Nucleus accumbens (tissue), 56 donors: ENCODE measurements around the gene PCDHB10.
"Not testable (repeated sequence)": the region's sequence is repeated elsewhere in the genome, so short reads cannot be mapped to it uniquely, and the experiment has no call there.

Source experiments
- DNase-seq, 56 donors: peaks; one replicate each; lab custom pipeline; 2025; lab: John Stamatoyannopoulos, UW

Gene PCDHB10

DNA sequence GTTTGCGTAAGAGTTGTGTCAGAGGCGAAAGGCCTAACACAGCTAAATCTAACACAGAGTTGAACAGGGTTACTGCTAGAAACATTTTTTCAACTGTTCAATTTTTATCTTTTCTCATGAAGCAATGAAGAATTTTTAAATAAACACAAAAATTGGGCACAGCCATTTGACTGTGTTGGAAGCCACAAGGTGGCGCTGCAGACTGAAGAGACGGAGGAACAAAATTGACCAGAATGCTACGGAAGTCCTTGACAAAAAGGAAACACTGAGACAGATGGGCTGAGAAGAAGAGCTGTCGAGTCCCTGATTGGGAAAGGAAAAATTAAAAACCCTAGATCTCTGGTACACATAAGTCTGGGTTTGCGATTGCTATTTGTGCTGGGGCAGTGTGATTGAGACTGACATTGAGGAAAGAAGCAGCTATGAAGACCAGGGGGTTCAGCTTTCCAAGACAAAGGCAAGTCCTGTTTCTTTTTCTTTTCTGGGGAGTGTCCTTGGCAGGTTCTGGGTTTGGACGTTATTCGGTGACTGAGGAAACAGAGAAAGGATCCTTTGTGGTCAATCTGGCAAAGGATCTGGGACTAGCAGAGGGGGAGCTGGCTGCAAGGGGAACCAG lies 5.1 kb upstream of the PCDHB10 start, which contains the start of gene PCDHB9:
Gene PCDHB9, plus strand, starts transcription at position 265 of the 616 bp plus-strand sequence. Its CDS starts 158 bp downstream, at position 423.
- DNase-seq, result peak in 3 of 56 donors; percentile 1 to 17 (median 15)

GRCh38 chr5:141188682-141189081 lies 3.5 kb upstream of the PCDHB10 start:
- not testable (repeated sequence) for DNase-seq

DNA sequence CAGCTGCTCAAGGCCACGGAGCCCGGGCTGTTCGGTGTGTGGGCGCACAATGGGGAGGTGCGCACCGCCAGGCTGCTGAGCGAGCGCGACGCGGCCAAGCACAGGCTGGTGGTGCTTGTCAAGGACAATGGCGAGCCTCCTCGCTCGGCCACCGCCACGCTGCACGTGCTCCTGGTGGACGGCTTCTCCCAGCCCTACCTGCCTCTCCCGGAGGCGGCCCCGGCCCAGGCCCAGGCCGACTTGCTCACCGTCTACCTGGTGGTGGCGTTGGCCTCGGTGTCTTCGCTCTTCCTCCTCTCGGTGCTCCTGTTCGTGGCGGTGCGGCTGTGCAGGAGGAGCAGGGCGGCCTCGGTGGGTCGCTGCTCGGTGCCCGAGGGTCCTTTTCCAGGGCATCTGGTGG lies 3.0 kb upstream of the PCDHB10 start:
- DNase-seq, result not testable (repeated sequence)

DNA sequence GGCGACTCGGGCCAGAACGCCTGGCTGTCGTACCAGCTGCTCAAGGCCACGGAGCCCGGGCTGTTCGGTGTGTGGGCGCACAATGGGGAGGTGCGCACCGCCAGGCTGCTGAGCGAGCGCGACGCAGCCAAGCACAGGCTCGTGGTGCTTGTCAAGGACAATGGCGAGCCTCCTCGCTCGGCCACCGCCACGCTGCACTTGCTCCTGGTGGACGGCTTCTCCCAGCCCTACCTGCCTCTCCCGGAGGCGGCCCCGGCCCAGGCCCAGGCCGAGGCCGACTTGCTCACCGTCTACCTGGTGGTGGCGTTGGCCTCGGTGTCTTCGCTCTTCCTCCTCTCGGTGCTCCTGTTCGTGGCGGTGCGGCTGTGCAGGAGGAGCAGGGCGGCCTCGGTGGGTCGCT lies 2.2 kb downstream of the PCDHB10 start:
- DNase-seq, result not testable (repeated sequence)

GRCh38 chr5:141196363-141196762 lies 4.2 kb downstream of the PCDHB10 start:
- DNase-seq, result no peak

DNA sequence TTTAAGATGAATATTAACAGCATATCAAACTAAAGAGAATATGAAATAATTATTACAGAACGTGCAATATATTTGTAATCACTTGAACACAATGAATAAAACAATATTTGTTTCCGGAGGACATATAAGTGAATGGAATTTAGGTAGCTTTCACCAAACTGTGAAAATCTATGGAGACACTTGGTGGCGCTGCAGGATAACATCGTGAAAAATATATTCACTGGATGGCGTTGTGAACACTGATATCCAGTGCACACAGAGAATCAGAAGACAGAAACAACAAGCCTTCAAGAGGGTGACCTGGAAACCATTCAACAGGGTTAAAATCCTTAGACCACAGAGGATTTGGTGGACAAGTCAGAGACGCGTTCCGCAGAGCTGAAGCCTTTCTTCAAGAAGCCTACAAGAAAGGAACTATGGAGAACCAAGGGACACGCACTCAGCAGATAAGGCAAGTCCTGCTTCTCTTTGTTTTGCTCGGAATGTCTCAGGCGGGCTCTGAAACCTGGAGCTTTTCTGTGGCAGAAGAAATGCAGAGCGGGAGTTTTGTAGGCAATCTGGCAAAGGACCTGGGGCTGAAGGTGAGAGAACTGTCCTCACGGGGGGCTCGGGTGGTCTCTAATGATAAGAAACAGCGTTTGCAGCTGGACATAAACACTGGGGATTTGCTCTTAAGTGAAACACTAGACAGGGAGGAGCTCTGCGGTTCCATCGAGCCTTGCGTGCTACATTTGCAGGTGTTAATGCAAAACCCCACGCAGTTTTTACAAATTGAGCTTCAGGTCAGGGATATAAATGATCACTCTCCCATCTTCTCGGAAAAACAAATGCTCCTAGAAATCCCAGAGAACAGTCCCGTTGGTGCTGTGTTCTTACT lies 7.4 kb downstream of the PCDHB10 start, which contains the start of gene PCDHB11:
Gene PCDHB11, plus strand, starts transcription at position 269 of the 877 bp plus-strand sequence. Its CDS starts 148 bp downstream, at position 417.
- DNase-seq, result no peak

DNA sequence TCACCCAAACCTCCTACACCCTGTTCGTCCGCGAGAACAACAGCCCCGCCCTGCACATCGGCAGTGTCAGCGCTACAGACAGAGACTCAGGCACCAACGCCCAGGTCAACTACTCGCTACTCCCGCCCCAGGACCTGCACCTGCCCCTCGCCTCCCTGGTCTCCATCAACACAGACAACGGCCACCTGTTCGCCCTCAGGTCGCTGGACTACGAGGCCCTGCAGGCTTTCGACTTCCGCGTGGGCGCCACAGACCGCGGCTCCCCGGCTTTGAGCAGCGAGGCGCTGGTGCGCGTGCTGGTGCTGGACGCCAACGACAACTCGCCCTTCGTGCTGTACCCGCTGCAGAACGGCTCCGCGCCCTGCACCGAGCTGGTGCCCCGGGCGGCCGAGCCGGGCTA lies 9.0 kb downstream of the PCDHB10 start:
- DNase-seq, result not testable (repeated sequence)

- not testable (repeated sequence) for DNase-seq
These were observed 9.5 kb downstream of the PCDHB10 start for GRCh38 chr5:141201646-141202045.

DNA sequence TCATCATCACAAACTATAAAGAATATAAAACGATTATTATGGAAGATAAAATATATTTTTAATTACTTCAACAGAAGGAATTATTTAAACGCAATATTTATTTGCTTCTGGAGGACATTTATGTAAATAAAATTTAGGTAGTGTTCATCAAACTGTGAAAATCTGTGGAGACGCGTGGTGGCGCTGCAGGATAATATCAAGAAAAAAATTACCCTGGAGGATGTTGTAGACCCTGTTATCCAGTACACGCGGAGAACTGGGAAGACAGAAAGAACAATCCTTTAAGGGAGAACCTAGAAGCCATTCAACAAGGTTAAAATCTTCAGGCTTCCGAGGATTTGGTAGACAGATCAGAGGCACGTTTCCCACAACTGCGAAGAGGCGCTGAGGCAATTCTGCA lies 16.3 kb downstream of the PCDHB10 start, which contains the start of gene PCDHB12:
Gene PCDHB12, plus strand, starts transcription at position 242 of the 400 bp plus-strand sequence. CDS start 189 bp downstream, outside the sequence.
- peak in 2 of 56 donors; percentile 7 to 26 for DNase-seq

DNA sequence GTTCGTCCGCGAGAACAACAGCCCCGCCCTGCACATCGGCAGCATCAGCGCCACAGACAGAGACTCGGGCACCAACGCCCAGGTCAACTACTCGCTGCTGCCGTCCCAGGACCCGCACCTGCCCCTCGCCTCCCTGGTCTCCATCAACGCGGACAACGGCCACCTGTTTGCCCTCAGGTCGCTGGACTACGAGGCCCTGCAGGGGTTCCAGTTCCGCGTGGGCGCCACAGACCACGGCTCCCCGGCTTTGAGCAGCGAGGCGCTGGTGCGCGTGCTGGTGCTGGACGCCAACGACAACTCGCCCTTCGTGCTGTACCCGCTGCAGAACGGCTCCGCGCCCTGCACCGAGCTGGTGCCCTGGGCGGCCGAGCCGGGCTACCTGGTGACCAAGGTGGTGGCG lies 18.1 kb downstream of the PCDHB10 start:
- not testable (repeated sequence) for DNase-seq

DNA sequence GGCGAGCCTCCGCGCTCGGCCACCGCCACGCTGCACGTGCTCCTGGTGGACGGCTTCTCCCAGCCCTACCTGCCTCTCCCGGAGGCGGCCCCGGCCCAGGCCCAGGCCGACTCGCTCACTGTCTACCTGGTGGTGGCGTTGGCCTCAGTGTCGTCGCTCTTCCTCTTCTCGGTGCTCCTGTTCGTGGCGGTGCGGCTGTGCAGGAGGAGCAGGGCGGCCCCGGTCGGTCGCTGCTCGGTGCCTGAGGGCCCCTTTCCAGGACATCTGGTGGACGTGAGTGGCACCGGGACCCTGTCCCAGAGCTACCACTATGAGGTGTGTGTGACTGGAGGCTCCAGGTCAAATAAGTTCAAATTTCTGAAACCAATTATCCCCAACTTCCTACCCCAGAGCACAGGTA lies 18.7 kb downstream of the PCDHB10 start:
- DNase-seq, result not testable (repeated sequence)

DNA sequence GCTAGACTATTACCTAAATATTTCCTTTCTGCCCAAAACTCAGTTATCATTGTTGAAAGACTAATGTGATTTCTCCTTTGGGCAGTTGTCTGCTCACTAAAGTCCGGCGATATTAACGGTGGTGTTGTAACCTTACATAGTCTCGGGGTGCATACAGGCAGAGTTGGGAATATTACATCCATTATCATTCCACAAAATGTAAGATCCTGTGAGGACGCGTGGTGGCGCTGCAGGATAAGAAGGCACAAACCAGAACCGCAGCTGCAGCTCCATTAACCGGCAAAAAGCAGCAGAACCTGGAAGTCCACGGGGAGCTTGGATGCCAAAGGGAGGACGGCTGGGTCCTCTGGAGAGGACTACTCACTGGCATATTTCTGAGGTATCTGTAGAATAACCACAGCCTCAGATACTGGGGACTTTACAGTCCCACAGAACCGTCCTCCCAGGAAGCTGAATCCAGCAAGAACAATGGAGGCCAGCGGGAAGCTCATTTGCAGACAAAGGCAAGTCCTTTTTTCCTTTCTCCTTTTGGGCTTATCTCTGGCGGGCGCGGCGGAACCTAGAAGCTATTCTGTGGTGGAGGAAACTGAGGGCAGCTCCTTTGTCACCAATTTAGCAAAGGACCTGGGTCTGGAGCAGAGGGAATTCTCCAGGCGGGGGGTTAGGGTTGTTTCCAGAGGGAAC lies 21.6 kb downstream of the PCDHB10 start, which contains the start of gene PCDHB13:
Gene PCDHB13, plus strand, starts transcription at position 264 of the 684 bp plus-strand sequence. Its CDS starts 205 bp downstream, at position 469.
- peak in 21 of 56 donors; percentile 3 to 26 (median 13) for DNase-seq

- DNase-seq, result not testable (repeated sequence)
These were observed 22.4 kb downstream of the PCDHB10 start for GRCh38 chr5:141214583-141214982.

DNA sequence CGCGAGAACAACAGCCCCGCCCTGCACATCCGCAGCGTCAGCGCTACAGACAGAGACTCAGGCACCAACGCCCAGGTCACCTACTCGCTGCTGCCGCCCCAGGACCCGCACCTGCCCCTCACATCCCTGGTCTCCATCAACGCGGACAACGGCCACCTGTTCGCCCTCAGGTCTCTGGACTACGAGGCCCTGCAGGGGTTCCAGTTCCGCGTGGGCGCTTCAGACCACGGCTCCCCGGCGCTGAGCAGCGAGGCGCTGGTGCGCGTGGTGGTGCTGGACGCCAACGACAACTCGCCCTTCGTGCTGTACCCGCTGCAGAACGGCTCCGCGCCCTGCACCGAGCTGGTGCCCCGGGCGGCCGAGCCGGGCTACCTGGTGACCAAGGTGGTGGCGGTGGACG lies 23.4 kb downstream of the PCDHB10 start:
- DNase-seq, result not testable (repeated sequence)

- not testable (repeated sequence) for DNase-seq
These were observed 23.9 kb downstream of the PCDHB10 start for GRCh38 chr5:141216035-141216434.

GRCh38 chr5:141223112-141223783 lies 31.1 kb downstream of the PCDHB10 start, which contains the start of gene PCDHB14:
Gene PCDHB14 (plus strand): TSS chr5:141223343. CDS start chr5:141223506, 163 bp downstream.
- DNase-seq, result peak in 1 of 56 donors; percentile 4

DNA sequence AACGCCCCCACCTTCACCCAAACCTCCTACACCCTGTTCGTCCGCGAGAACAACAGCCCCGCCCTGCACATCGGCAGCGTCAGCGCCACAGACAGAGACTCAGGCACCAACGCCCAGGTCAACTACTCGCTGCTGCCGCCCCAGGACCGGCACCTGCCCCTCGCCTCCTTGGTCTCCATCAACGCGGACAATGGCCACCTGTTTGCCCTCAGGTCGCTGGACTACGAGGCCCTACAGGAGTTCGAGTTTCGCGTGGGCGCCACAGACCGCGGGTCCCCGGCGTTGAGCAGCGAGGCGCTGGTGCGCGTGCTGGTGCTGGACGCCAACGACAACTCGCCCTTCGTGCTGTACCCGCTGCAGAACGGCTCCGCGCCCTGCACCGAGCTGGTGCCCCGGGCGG lies 32.7 kb downstream of the PCDHB10 start:
- not testable (repeated sequence) for DNase-seq

GRCh38 chr5:141225421-141225820 lies 33.3 kb downstream of the PCDHB10 start:
- not testable (repeated sequence) for DNase-seq

DNA sequence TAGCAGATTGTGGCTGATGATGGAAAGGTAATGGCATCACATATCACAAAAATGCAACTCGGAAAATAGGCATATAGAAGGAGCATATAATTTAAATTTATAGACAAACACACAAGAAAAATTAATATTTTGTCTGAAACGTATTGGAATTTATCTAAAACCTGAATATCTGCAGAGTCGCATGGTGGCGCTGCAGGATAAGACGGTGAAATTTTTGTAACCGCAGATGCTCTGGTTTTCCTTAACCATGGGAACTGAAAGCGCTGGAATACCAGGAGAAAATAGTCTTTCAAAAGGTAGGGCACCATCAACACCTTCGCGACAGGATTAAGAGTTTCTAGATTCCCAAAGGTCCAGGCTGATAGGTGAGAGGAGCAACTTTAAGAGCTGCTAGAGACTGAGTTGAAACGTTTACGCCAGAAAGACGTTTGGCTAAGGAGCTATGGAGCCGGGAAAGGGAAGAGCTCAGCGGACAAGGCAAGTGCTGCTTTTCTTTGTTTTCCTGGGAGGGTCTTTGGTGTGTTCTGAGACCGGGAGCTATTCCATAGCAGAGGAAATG lies 42.0 kb downstream of the PCDHB10 start:
- DNase-seq, result no peak
